ENCODE data around the gene PSMD7. TPM values are rescaled to one million over a fixed set of nuclear protein-coding genes. Genes with fewer than 3 reads are reported as not detected.

Gene PSMD7
- total and polyA plus RNA-seq, 2 donors (not counting 3 experiments of a cell fraction or from before 2014, with no cell fraction given): 89.8 to 119 TPM

GRCh38 chr16:74290356-74290755 lies 6.3 kb upstream of the PSMD7 start:
- H3K4me2 ChIP-seq (ENCODE audit: insufficient read depth, low read length): no peak overlapping the region
- TF ChIP-seq EZH2 (IDR thresholded peaks at IDR 0.05; ENCODE audit: borderline replicate concordance, low read depth, low read length, severe bottlenecking) (no peak), JUN (IDR thresholded peaks at IDR 0.05; ENCODE audit: borderline replicate concordance, insufficient read depth, insufficient read length, low read depth) (no peak), CTCF (IDR thresholded peaks at IDR 0.05; ENCODE audit: extremely low read depth in 1 of 2, insufficient read depth in 1 of 2, low read depth in 1 of 2, low read length in 2 of 2) (no peak), FOS (IDR thresholded peaks at IDR 0.05; ENCODE audit: borderline replicate concordance, insufficient read depth, low read length) (no peak), GATA2 (IDR thresholded peaks at IDR 0.05; ENCODE audit: insufficient read depth, insufficient read length, low read depth, low read length) (no peak), MAX (IDR thresholded peaks at IDR 0.05; ENCODE audit: insufficient read depth, insufficient read length) (no peak), POLR2A (IDR thresholded peaks at IDR 0.05; ENCODE audit: low read depth, low read length) (no peak), POLR2AphosphoS5 (IDR thresholded peaks at IDR 0.05; ENCODE audit: insufficient read depth, low read depth, low read length) (no peak), MYC (IDR thresholded peaks at IDR 0.05; ENCODE audit: low read depth, low read length) (no peak)
- no TSS peak for BruUV-seq (replicated peaks)
- H3K9ac ChIP-seq (replicated peaks; ENCODE audit: extremely low read depth, insufficient read depth, low read length): no peak overlapping the region
- H2AFZ ChIP-seq (ENCODE audit: low read depth, low read length): no peak overlapping the region
- no peak for DNase-seq (ENCODE audit: low read depth, low spot score)
- H3K9me3 ChIP-seq (replicated peaks; ENCODE audit: control insufficient read depth, insufficient read depth, low read length): no peaks in the 10 kb centered on the region
- H3K9me1 ChIP-seq (replicated peaks; ENCODE audit: control insufficient read depth, extremely low read depth, insufficient read depth, low read length): no peaks in the 10 kb centered on the region
- FAIRE-seq: no peak
- ChIA-PET POLR2A (no interaction called here), CTCF (no interaction called here)
- no peaks in the 10 kb centered on the region for H3K27me3 ChIP-seq (ENCODE audit: control insufficient read depth in 2 of 2, insufficient read depth in 2 of 2, low read length in 2 of 2)
- intact Hi-C loops (cut with micrococcal nuclease) (no loop called here), dilution Hi-C loops (cut with MboI; ENCODE audit: extremely low pct_ligation_motif_present, low sequenced_read_pairs) (no loop called here)
- no peaks in the 10 kb centered on the region for H3K79me2 ChIP-seq (ENCODE audit: control insufficient read depth, insufficient read depth, low read length)
- no peak overlapping the region for H3K27ac ChIP-seq (ENCODE audit: insufficient read depth, low read depth, low read length)
- H4K20me1 ChIP-seq (replicated peaks; ENCODE audit: control insufficient read depth, extremely low read depth, insufficient read depth, low read length): no peaks in the 10 kb centered on the region
- H3K4me3 ChIP-seq (replicated peaks in 1 of 3; ENCODE audit: insufficient read depth in 1 of 3, low read depth in 1 of 3, low read length in 3 of 3): no peak overlapping the region
- no peaks in the 10 kb centered on the region for H3K4me1 ChIP-seq (ENCODE audit: control insufficient read depth, extremely low read depth, insufficient read depth, low read length)
- no peaks in the 10 kb centered on the region for H3K36me3 ChIP-seq (ENCODE audit: control insufficient read depth in 2 of 2, extremely low read depth in 1 of 2, insufficient read depth in 2 of 2, low read length in 2 of 2)

All from endothelial cell of umbilical vein (primary cell).